ENCODE data around the gene CNTN5.

The CNTN5 gene

GRCh38 chr11:99171330-99171729 lies 150.6 kb downstream of the CNTN5 start:
- no peak for DNase-seq

GRCh38 chr11:99176430-99176829 lies 155.7 kb downstream of the CNTN5 start:
- DNase-seq: no peak

- DNase-seq: no peak
These were observed 156.7 kb downstream of the CNTN5 start for GRCh38 chr11:99177446-99177845.

- DNase-seq: no peak
These were observed 163.4 kb downstream of the CNTN5 start for GRCh38 chr11:99184146-99184545.

DNA sequence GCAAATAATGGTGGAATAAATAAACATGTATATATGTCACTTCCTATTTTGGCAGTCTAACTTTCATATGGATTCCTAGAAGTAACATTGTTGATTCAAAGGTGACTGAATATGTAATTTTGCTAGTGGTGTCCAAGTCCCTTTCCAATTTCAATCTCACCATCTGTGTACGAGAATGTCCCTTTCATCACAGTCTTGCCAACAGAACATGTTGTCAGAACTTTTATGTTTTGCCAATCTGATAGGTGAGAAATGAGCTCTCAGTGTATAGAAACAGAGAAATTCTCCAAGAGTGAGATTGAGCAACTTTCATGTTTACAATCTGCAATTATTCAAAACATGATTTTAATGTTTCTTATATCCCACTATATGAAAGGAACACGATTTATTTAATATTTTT lies 167.5 kb downstream of the CNTN5 start:
- DNase-seq: no peak

GRCh38 chr11:99192716-99193115 lies 172.0 kb downstream of the CNTN5 start:
- no peak for DNase-seq

GRCh38 chr11:99197477-99197876 lies 176.7 kb downstream of the CNTN5 start:
- no peak for DNase-seq

GRCh38 chr11:99198215-99198614 lies 177.5 kb downstream of the CNTN5 start:
- no peak for DNase-seq

- DNase-seq: no peak
These were observed 178.6 kb downstream of the CNTN5 start for GRCh38 chr11:99199341-99199740.

DNA sequence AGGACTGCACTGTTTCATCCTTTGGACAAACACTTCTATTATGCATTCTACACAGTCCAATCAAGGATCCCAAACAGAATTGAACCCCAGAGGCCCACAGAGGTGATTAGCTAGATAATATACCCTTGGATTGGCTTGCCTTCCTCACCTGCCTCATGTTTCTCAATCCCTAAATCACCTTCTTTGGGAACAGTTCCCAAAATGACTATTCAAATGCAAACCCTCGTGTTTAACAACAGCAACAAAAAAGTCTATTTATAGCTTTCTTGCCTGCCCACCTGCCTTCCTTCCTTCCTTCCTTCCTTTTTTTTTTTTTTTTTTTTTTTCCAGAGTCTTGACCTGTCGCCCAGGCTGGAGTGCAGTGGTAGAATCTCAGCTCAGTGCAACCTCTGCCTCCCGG lies 180.0 kb downstream of the CNTN5 start:
- DNase-seq: no peak

DNA sequence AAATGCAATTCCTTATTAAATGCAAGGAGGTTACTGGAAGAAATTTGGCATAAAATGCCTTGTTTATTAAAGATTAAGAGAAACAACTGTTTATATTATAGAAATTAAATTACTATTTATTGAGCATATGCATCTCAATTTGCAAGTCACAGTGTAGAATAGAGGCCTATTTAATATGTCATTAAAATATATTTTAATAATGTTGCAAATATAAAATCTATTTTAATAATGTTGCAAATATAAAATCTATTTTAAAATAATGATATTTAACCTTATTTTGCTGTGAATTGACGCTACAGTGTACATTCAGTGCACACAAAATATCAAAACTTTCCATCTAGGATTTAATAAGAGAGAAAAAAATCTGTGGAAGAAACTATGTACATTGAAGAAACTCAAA lies 188.1 kb downstream of the CNTN5 start:
- no peak for DNase-seq

GRCh38 chr11:99229544-99229943 lies 208.8 kb downstream of the CNTN5 start:
- no peak for DNase-seq

DNA sequence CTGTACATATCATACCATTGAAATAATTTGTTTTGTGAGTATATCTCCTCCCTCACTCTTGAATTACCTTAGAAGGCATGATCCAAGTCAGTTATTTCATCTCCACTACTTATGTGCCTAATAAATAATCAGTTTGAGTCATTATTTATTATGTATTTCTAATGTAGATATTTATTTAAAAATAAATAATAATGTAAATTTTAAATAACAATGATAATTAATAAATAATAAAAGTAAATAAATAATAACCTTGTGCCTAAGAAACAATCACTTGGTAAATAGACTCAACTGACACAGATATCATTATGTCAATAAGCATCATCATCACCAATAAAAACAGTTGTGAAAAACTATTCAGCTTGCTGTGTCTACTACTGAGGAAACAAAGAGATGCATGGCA lies 213.8 kb downstream of the CNTN5 start:
- DNase-seq: no peak

- no peak for DNase-seq
These were observed 217.7 kb downstream of the CNTN5 start for GRCh38 chr11:99238401-99238800.

- no peak for DNase-seq
These were observed 219.7 kb downstream of the CNTN5 start for GRCh38 chr11:99240192-99241030.

GRCh38 chr11:99241066-99241465 lies 220.3 kb downstream of the CNTN5 start:
- no peak for DNase-seq

DNA sequence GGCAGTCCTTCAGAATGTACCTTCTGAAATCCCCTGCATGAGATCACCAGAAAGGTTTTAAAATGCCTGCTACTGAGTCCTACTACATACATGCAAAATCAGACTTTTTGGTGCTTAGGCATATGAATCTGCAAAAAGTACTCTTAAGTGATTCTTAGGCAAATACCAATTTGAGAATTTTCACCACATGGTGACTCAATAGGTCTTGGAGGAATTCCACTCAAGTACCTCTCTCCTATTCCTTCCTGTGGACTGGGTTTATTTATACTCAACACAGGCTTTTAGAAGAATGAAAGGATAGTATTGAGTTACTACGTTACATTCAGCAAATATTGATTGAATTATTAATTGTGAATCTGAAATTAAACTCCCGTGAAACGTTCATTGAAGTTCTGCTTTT lies 223.9 kb downstream of the CNTN5 start:
- no peak for DNase-seq

GRCh38 chr11:99246199-99246598 lies 225.4 kb downstream of the CNTN5 start:
- DNase-seq: no peak

- no peak for DNase-seq
These were observed 235.9 kb downstream of the CNTN5 start for GRCh38 chr11:99256614-99257013.

- DNase-seq: no peak
These were observed 236.4 kb downstream of the CNTN5 start for GRCh38 chr11:99257131-99257530.

DNA sequence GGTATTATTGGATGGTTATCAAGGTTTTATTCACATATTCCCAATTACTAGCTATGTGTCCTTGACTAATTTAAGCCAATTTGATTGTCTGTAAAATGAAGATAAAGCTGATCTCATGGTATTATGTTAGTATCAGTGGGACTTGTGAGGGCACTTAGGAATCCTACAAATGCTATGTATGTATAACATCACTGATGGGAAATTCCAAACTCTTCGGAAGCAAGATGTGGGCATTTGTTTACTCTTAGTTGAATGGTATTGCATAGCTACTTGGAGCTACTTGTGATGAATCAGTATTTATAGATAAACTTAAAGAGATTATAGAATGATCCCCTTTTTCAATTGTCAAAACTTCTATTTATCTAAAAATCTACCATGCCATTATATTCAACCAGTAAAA lies 239.9 kb downstream of the CNTN5 start:
- DNase-seq: no peak

DNA sequence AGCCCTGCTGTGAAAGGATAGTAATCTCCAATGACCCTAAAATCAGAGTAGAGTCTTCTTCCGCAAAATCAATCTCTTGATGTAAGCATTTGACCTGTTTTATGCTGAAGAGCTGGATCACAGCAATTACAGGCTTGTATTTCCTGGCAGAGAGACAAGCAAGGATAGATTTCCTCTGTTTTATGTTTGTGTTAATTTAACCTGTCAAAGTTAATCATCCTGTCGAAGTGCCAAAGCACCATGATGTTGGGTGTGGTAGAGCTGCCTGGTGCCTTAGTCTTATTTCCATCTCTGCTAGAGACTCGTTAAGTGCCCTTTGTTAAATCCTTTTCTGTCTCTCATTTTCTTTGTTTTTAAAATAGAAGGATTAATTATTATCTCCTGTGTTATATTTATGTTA lies 248.1 kb downstream of the CNTN5 start:
- DNase-seq: no peak

GRCh38 chr11:99271527-99271926 lies 250.8 kb downstream of the CNTN5 start:
- DNase-seq: no peak

GRCh38 chr11:99275521-99275920 lies 254.8 kb downstream of the CNTN5 start:
- DNase-seq: no peak

GRCh38 chr11:99277281-99277680 lies 256.5 kb downstream of the CNTN5 start:
- no peak for DNase-seq
